HepG2 (cell line): Measurements from ENCODE around the gene IFI27L2. TPM values are rescaled to one million over a fixed set of nuclear protein-coding genes. Genes with fewer than 3 reads are reported as not detected.

Experiments used
- ATAC-seq: fragments of 200-7000 bp; cut with Tn5 transposase; 3 replicates; pipeline ENCODE4 v1.9.1; 2020; ENCODE audit warnings: mild to moderate bottlenecking, moderate library complexity
- BruUV-seq: library from RNA; stranded (reverse); fragments of 400-500 nt; replicated peaks from 2 replicates; lab custom pipeline; 2021; lab: Mats Ljungman, UMichigan
- CTCF ChIA-PET: fragments of 300-600 bp; formaldehyde crosslinking; extraction: SDS; loops from one replicate; lab custom pipeline; 2021; ENCODE audit warnings: low total read pairs, inconsistent platforms, low intra/inter-chr PET ratio; lab: Yijun Ruan, JAX
- POLR2A ChIA-PET: fragments of 350-600 bp; sonication (Branson Sonifier 250); formaldehyde crosslinking; loops from one replicate; lab custom pipeline; 2020; ENCODE audit warnings: antibody characterized with exemption, inconsistent platforms; lab: Yijun Ruan, JAX
- DNase-seq: peaks from one replicate; pipeline ENCODE4 v3.0.0-alpha.2; 2015; ENCODE audit warnings: low spot score
- FAIRE-seq: peaks from 3 replicates; lab custom pipeline; 2011; peaks lifted over from hg19 to GRCh38; lab: Jason Lieb, UNC
- H2AFZ ChIP-seq: one replicate; pipeline ENCODE4 v1.6.1; 2011; ENCODE audit warnings: low read length, inconsistent platforms
- H3K27ac ChIP-seq: fragments of 300-600 bp; 3 replicates; pipeline ENCODE4 v1.8.0; 2011; ENCODE audit warnings: mixed run types, mild to moderate bottlenecking, mixed read lengths, low read length, inconsistent platforms; ENCODE audit not compliant: insufficient read depth; ENCODE audit errors: extremely low read length
- H3K27me3 ChIP-seq, 2 experiments: fragments of 200-600 bp in 1 of 2; 2 replicates in 1 of 2; 3 replicates in 1 of 2; pipeline versions ENCODE4 v1.6.0 to v1.8.0; 2011; ENCODE audit warnings: low read length in 2 of 2, mild to moderate bottlenecking in 2 of 2, moderate library complexity in 2 of 2, inconsistent platforms in 1 of 2; ENCODE audit not compliant: insufficient read depth in 2 of 2, control insufficient read depth in 1 of 2
- H3K36me3 ChIP-seq, 2 experiments: fragments of 200-600 bp in 1 of 2; replicated peaks in 1 of 2; 2 replicates in 1 of 2; 3 replicates in 1 of 2; pipeline versions ENCODE4 v1.5.1 to v1.8.0; 2011; ENCODE audit warnings: low read length in 2 of 2, inconsistent platforms in 1 of 2; ENCODE audit not compliant: insufficient read depth in 2 of 2, control insufficient read depth in 1 of 2
- H3K4me1 ChIP-seq: 2 replicates; pipeline ENCODE4 v1.5.1; 2012; ENCODE audit warnings: low read length, inconsistent platforms; ENCODE audit not compliant: insufficient read depth
- H3K4me2 ChIP-seq: 2 replicates; pipeline ENCODE4 v1.6.0; 2011; ENCODE audit warnings: low read depth, low read length, inconsistent platforms
- H3K4me3 ChIP-seq, 3 experiments: fragments of 200-600 bp in 1 of 3; sonication (generic), shearing (Covaris generic) in 1 of 3; replicated peaks in 1 of 3; 2 replicates each; pipeline ENCODE4 v1.5.1; 2011 to 2016; ENCODE audit warnings: low read length in 3 of 3, inconsistent platforms in 2 of 3, low read depth in 2 of 3, mild to moderate bottlenecking in 2 of 3, control low read depth in 1 of 3, mixed read lengths in 1 of 3; ENCODE audit not compliant: insufficient read depth in 1 of 3
- H3K79me2 ChIP-seq: one replicate; pipeline ENCODE4 v1.6.1; 2011; ENCODE audit warnings: low read length, inconsistent platforms; ENCODE audit not compliant: insufficient read depth
- H3K9ac ChIP-seq: 2 replicates; pipeline ENCODE4 v1.6.0; 2011; ENCODE audit warnings: mild to moderate bottlenecking, low read depth, low read length, inconsistent platforms; ENCODE audit not compliant: insufficient read depth
- H3K9me3 ChIP-seq: 2 replicates; pipeline ENCODE4 v1.5.1; 2012; ENCODE audit warnings: mild to moderate bottlenecking, low read length
- H4K20me1 ChIP-seq: 2 replicates; pipeline ENCODE4 v1.6.0; 2011; ENCODE audit warnings: inconsistent platforms, mild to moderate bottlenecking, low read length, moderate library complexity; ENCODE audit not compliant: insufficient read depth
- ATF7 ChIP-seq, 2 experiments: fragments of 450-650 bp in 1 of 2; sonication (generic) in 1 of 2; formaldehyde crosslinking in 1 of 2; IDR thresholded peaks; 2 replicates each; pipeline versions ENCODE4 v1.4.0 to v1.6.1; 2016 to 2020; ENCODE audit warnings: antibody characterized with exemption in 1 of 2, mild to moderate bottlenecking in 1 of 2, missing genetic modification reagents in 1 of 2
- IRF2 ChIP-seq: IDR thresholded peaks from 2 replicates; pipeline ENCODE4 v1.6.1; 2018; ENCODE audit warnings: missing genetic modification reagents, missing compliant biosample characterization
- NFIB ChIP-seq: sonication (generic); formaldehyde crosslinking; IDR thresholded peaks from 2 replicates; pipeline ENCODE4 v1.9.0; 2021; ENCODE audit warnings: missing genetic modification reagents, mild to moderate bottlenecking, borderline replicate concordance
- RNF219 ChIP-seq: sonication (generic); formaldehyde crosslinking; IDR thresholded peaks from 2 replicates; pipeline ENCODE4 v1.5.0; 2020; ENCODE audit warnings: mild to moderate bottlenecking, missing genetic modification reagents
- TIGD3 ChIP-seq: sonication (generic); formaldehyde crosslinking; IDR thresholded peaks from 2 replicates; pipeline ENCODE4 v1.5.1; 2020; ENCODE audit warnings: mild to moderate bottlenecking, missing genetic modification reagents, borderline replicate concordance
- ZBTB2 ChIP-seq: sonication (generic); formaldehyde crosslinking; IDR thresholded peaks from 2 replicates; pipeline ENCODE4 v1.8.0; 2022; ENCODE audit warnings: low read depth, missing genetic modification reagents
- ZNF160 ChIP-seq: sonication (generic); formaldehyde crosslinking; IDR thresholded peaks from 2 replicates; pipeline ENCODE4 v1.8.0; 2022; ENCODE audit warnings: mild to moderate bottlenecking, inconsistent platforms, missing genetic modification reagents
- ZNF354B ChIP-seq: sonication (generic); formaldehyde crosslinking; IDR thresholded peaks from 2 replicates; pipeline ENCODE4 v1.8.0; 2022; ENCODE audit warnings: mild to moderate bottlenecking, missing genetic modification reagents
- ZNF556 ChIP-seq: sonication (generic); formaldehyde crosslinking; IDR thresholded peaks from 2 replicates; pipeline ENCODE4 v1.4.0; 2020; ENCODE audit warnings: mild to moderate bottlenecking, missing genetic modification reagents, borderline replicate concordance
- WGBS: methylation state at CpG from one replicate; pipeline ENCODE4 v1.1.6; 2017; ENCODE audit warnings: low lambda C conversion rate; 5-methylcytosine and 5-hydroxymethylcytosine counted together
- in situ Hi-C: cut with HindIII; loops from 2 replicates; pipeline ENCODE4 v1.10.0; 2017; ENCODE audit warnings: low pct_unique_long_range_greater_than_20kb; ENCODE audit not compliant: extremely low pct_ligation_motif_present
- intact Hi-C: fragments of 100-400 bp; cut with micrococcal nuclease; formaldehyde crosslinking; loops from one replicate; pipeline ENCODE4 v1.10.0; 2022; ENCODE audit not compliant: unreplicated experiment
- polyA plus RNA-seq, 8 experiments: library from polyadenylated mRNA; depleted of rRNA in 3 of 8; stranded (reverse) in 7 of 8; unstranded in 1 of 8; fragments of >200 nt; fragmentation: Illumina TruSeq in 4 of 8; extraction: Trizol in 4 of 8; gene quantifications; 2 replicates each; pipeline versions ENCODE4 v1.2.1 to v1.2.3, GENCODE V29; 2011 to 2016; ENCODE audit warnings: low read depth in 4 of 8, missing spikeins in 1 of 8, mixed read lengths in 1 of 8; ENCODE audit not compliant: insufficient read depth in 1 of 8
- total RNA-seq, 5 experiments: library from RNA; depleted of rRNA; stranded (reverse); fragments of >200 nt; fragmentation: Illumina TruSeq; extraction: Trizol; gene quantifications; 2 replicates each; pipeline ENCODE4 v1.2.3, GENCODE V29; 2016; ENCODE audit warnings: low read depth in 1 of 5

The IFI27L2 gene
- total and polyA plus RNA-seq, 2 of the 13 experiments (the other 11 are each of a cell fraction or from before 2014, with no cell fraction given), result 4.3 to 4.8 TPM

- no TSS peak for BruUV-seq
- Histone ChIP-seq H3K27ac (no peak overlapping the region), H3K9ac (no peak overlapping the region), H2AFZ (no peak overlapping the region), H3K4me3 (no peak overlapping the region), H3K4me2 (no peak overlapping the region), H3K9me3 (no peaks in the 10 kb centered on the region), H4K20me1 (no peaks in the 10 kb centered on the region), H3K79me2 (no peaks in the 10 kb centered on the region), H3K4me1 (peaks cover 3% of the 10 kb centered on the region), H3K36me3 (no peaks in the 10 kb centered on the region), H3K27me3 (no peaks in the 10 kb centered on the region)
- FAIRE-seq (no peak), DNase-seq (no peak), ATAC-seq (no peak)
- CTCF ChIA-PET, result no interaction called here
- TF ChIP-seq ZNF160 (CRISPR knock-in tag), result no peak
- TF ChIP-seq RNF219 (CRISPR knock-in tag), result no peak
- intact Hi-C loops, result no loop called here
- POLR2A ChIA-PET, result no interaction called here
- WGBS, result 94% methylated on average over 4 of the region's 4 CpGs
- in situ Hi-C loops, result no loop called here
These were observed 41.5 kb downstream of the IFI27L2 start for GRCh38 chr14:94087891-94088290.

- no peak for DNase-seq
- POLR2A ChIA-PET, result interaction anchor here (0.7 to 1.6 kb wide), 12 partner anchors 8 to 212 kb away, joined by 3 to 10 read pairs (median 4); partner anchors contain the start of gene SERPINA10
- peaks cover 56% of the 10 kb centered on the region for H3K79me2 ChIP-seq
- BruUV-seq, result TSS peak; percentile 69
- ATAC-seq, result peak; percentile 57
- CTCF ChIA-PET, result no interaction called here
- peaks cover 1 to 18% of the 10 kb centered on the region in 2 experiments; a peak in 3 of 5 replicates for H3K36me3 ChIP-seq
- H3K27ac ChIP-seq, result peak overlapping the region; percentile 81
- H3K4me3 ChIP-seq, result peak overlapping the region; percentile 75 to 99 (median 99)
- peak overlapping the region; percentile 98 for H3K9ac ChIP-seq
- FAIRE-seq, result peak; percentile 4
- peak overlapping the region; percentile 79 for H3K4me2 ChIP-seq
- in situ Hi-C loops, result no loop called here
- H3K9me3 ChIP-seq, result no peaks in the 10 kb centered on the region
- peaks cover 28% of the 10 kb centered on the region for H4K20me1 ChIP-seq
- 0% methylated on average over 19 of the region's 19 CpGs for WGBS
- peak overlapping the region; percentile 79 for H2AFZ ChIP-seq
- intact Hi-C loops, result loop anchor here (5.0 kb wide), 2 partner anchors 44 to 46 kb away; partner anchors contain the start of gene IFI27L2
- peaks cover 53% of the 10 kb centered on the region for H3K4me1 ChIP-seq
- no peaks in the 10 kb centered on the region for H3K27me3 ChIP-seq
- TF ChIP-seq ZNF556 (CRISPR knock-in tag) (no peak), ATF7 (IDR thresholded peaks at IDR 0.05) (no peak), ATF7 (CRISPR knock-in tag; IDR thresholded peaks at IDR 0.05) (no peak), NFIB (CRISPR knock-in tag) (no peak), TIGD3 (CRISPR knock-in tag) (0 out of 2 replicates have a peak, but pooled peaks have one; percentile 29), IRF2 (no peak), ZBTB2 (CRISPR knock-in tag) (0 out of 2 replicates have a peak, but pooled peaks have one; percentile 33), ZNF354B (CRISPR knock-in tag) (0 out of 2 replicates have a peak, but pooled peaks have one; percentile 21)
These were observed 48.0 kb downstream of the IFI27L2 start for GRCh38 chr14:94081386-94081820.
